Uterus (tissue), 4 donors: Measurements from ENCODE around the gene TRUB2. TPM values are rescaled to one million over a fixed set of nuclear protein-coding genes. Genes with fewer than 3 reads are reported as not detected.

ENCODE experiments used
- DNase-seq, 2 donors: peaks; one replicate each; pipeline ENCODE4 v3.0.0-alpha.2; 2019 to 2020
- H3K27ac ChIP-seq, 2 donors: fragments of 200-600 bp; sonication (generic); 1 replicate in 1 of 2; 2 replicates in 1 of 2; pipeline ENCODE4 v1.5.1; 2016 to 2018
- H3K27me3 ChIP-seq, 2 donors: fragments of 200-600 bp; sonication (generic); one replicate each; pipeline ENCODE4 v1.5.1; 2018 to 2019; ENCODE audit warnings: control low read depth in 1 of 2
- H3K36me3 ChIP-seq, 2 donors: fragments of 200-600 bp; sonication (generic); one replicate each; pipeline ENCODE4 v1.5.1; 2019; ENCODE audit warnings: control low read depth in 1 of 2
- H3K4me1 ChIP-seq, 2 donors: fragments of 200-600 bp; sonication (generic); one replicate each; pipeline ENCODE4 v1.5.1; 2018 to 2019; ENCODE audit warnings: control low read depth in 1 of 2
- H3K4me3 ChIP-seq, 2 donors: fragments of 200-600 bp; sonication (generic); 1 replicate in 1 of 2; 2 replicates in 1 of 2; pipeline ENCODE4 v1.5.1; 2018 to 2019; ENCODE audit warnings: mild to moderate bottlenecking in 1 of 2
- H3K9me3 ChIP-seq, 2 donors: fragments of 200-600 bp; sonication (generic); one replicate each; pipeline ENCODE4 v1.5.1; 2019; ENCODE audit warnings: control low read depth in 1 of 2
- POLR2A ChIP-seq, 2 donors: fragments of 450-650 bp; IDR thresholded peaks; one replicate each; pipeline ENCODE4 v1.6.1; 2016; ENCODE audit warnings: antibody characterized with exemption in 2 of 2, mild to moderate bottlenecking in 1 of 2, moderate library complexity in 1 of 2
- intact Hi-C: fragments of 100-400 bp; cut with DNase I; formaldehyde crosslinking; loops from one replicate; pipeline ENCODE4 v1.15.1; 2023; ENCODE audit warnings: low total_unique reads
- total RNA-seq, 4 donors: library from RNA; depleted of rRNA in 3 of 4; stranded (reverse); fragments of >200 nt in 3 of 4; gene quantifications; one replicate each; pipeline versions ENCODE4 v1.1.0 to v1.2.4, GENCODE V29; 2014 to 2023
- TF ChIP-seq, protein P1 (sequence below), 4 experiments: fragments of 200-600 bp in 2 of 4; fragments of 450-650 bp in 2 of 4; sonication (generic) in 2 of 4; IDR thresholded peaks; one replicate each; pipeline ENCODE4 v1.5.1; 2016 to 2019; ENCODE audit warnings: antibody characterized with exemption in 4 of 4, mild to moderate bottlenecking in 2 of 4, moderate library complexity in 1 of 4
- donor health status: DM: yes; HTN: yes; CAD: no.

The TRUB2 gene
- total RNA-seq, 4 donors from 2014 or later: 0.29 to 14.0 (median 9.7) TPM

DNA sequence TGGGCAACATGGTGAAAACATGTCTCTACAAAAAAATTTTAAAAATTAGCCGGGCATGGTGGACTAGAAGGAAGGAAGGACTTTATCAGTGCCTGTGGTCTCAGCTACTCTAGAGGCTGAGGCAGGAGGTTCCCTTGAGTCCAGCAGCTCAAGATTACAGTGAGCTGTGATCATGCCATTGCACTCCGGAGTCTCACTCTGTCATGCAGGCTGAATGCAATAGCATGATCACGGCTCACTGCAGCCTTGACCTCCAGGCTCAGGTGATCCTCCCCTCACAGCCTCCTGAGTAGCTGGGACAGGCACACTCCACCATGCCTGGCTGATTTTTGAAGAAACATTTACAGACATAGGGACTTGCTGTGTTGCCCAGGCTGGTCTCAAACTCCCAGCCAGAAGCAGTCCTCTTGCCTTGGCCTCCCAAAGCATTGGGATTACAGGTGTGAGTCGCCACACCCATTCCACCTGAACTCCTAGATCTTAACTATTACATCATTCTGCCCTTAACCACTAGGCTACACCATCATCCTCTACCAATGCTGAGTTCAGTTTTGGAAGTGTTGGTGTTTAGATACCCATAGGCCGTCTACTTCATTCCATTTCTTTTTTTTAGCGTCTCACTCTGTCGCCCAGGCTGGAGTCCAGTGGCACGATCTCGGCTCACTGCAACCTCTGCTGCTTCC lies 46.9 kb upstream of the TRUB2 start:
- Histone ChIP-seq H3K36me3 (no peaks in the 10 kb centered on the region), H3K9me3 (no peaks in the 10 kb centered on the region), H3K27ac (no peak overlapping the region), H3K27me3 (no peaks in the 10 kb centered on the region), H3K4me1 (peaks cover 5 to 13% of the 10 kb centered on the region in 2 donors), H3K4me3 (no peak overlapping the region)
- DNase-seq: no peak
- intact Hi-C loops: no loop called here
- TF ChIP-seq, protein P1, sequence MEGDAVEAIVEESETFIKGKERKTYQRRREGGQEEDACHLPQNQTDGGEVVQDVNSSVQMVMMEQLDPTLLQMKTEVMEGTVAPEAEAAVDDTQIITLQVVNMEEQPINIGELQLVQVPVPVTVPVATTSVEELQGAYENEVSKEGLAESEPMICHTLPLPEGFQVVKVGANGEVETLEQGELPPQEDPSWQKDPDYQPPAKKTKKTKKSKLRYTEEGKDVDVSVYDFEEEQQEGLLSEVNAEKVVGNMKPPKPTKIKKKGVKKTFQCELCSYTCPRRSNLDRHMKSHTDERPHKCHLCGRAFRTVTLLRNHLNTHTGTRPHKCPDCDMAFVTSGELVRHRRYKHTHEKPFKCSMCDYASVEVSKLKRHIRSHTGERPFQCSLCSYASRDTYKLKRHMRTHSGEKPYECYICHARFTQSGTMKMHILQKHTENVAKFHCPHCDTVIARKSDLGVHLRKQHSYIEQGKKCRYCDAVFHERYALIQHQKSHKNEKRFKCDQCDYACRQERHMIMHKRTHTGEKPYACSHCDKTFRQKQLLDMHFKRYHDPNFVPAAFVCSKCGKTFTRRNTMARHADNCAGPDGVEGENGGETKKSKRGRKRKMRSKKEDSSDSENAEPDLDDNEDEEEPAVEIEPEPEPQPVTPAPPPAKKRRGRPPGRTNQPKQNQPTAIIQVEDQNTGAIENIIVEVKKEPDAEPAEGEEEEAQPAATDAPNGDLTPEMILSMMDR (IDR thresholded peaks at IDR 0.05): no peak
- no peak for TF ChIP-seq POLR2A (IDR thresholded peaks at IDR 0.05)

DNA sequence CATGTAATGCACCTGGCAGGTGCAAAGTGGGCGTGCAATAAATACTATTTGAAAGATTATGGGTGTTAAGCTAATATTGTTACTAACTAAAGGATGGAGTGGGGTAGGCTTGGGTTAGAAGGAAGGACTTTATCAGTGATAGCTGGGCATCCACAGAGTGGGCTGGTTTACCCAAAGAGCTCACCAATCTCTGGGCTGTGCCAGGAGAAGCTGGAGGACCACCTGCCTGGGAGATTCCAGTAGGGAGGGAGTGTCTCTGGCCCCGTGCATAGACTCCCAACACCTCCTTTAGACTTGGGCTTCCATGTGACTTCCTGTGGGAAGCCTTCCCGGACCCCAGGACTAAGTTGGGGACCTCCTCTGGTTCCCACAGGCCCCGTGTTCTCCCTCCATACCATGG lies 43.3 kb upstream of the TRUB2 start:
- TF ChIP-seq POLR2A (IDR thresholded peaks at IDR 0.05): no peak
- H3K9me3 ChIP-seq: no peaks in the 10 kb centered on the region
- intact Hi-C loops: no loop called here
- peak overlapping the region in 1 of 2 donors; percentile 74 for H3K27ac ChIP-seq
- peaks cover 0 to 7% of the 10 kb centered on the region in 2 donors for H3K4me1 ChIP-seq
- no peak overlapping the region for H3K4me3 ChIP-seq
- DNase-seq: no peak
- no peaks in the 10 kb centered on the region for H3K36me3 ChIP-seq
- H3K27me3 ChIP-seq: no peaks in the 10 kb centered on the region

DNA sequence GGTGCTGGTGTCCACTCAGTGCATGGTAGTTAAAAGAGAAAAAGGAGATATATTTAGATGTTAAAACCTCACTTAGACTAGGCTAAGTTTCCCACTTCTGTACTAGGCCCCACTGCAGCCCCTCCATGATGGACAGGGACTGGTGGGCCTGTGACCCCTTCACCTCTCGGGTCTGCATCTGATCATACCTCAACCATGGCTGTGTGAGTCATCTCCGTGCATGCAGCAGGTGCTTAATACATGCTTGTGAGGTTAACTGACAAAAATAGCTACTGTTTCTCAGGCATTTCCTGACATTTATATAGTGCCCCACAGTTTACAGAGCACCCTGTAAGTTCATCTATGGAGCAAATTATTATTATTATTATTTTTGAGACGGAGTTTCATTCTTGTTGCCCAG lies 40.5 kb upstream of the TRUB2 start:
- DNase-seq: no peak
- peaks cover 0 to 7% of the 10 kb centered on the region in 2 donors for H3K4me1 ChIP-seq
- no peak overlapping the region for H3K4me3 ChIP-seq
- peak overlapping the region; percentile 46 to 77 for H3K27ac ChIP-seq
- intact Hi-C loops: no loop called here
- TF ChIP-seq, protein P1 (IDR thresholded peaks at IDR 0.05): no peak
- TF ChIP-seq POLR2A (IDR thresholded peaks at IDR 0.05): no peak
- no peaks in the 10 kb centered on the region for H3K9me3 ChIP-seq
- no peaks in the 10 kb centered on the region for H3K27me3 ChIP-seq
- H3K36me3 ChIP-seq: no peaks in the 10 kb centered on the region

DNA sequence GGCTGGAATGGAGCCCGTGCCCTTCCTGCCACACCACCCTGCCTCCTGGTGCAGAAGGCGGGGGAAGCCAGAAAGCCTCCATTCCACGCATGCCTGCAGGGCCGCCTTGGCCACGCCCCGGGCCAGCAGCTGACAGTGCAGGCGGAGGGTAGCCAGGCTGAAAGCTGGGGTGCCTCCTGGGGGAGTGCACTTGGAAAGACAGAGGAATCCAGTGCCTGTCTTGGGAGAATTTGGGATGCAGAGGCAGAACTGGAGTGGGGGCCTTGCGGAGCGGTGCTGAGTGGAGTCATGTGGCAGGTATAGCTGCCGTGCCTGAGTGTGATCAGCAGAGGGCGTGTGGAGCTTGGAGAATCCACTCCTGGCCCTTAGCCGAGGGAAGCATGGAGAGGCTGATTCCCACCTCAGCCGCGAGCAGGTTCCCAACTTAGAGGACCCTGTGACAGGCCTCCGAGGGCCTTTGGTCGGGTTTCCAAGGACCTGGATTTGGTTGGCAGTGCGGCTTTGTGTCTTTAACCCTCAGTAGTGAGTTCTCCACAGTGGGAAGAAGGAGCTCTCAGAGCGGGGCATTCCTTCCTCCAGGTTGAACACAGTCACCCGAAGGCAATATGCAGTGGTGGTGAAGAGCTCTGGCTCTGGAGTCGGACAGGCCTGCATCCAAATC lies 39.9 kb upstream of the TRUB2 start:
- Histone ChIP-seq H3K4me3 (peak overlapping the region; percentile 16 to 24), H3K36me3 (no peaks in the 10 kb centered on the region), H3K27ac (peak overlapping the region; percentile 46 to 77), H3K4me1 (peaks cover 0 to 7% of the 10 kb centered on the region in 2 donors), H3K27me3 (no peaks in the 10 kb centered on the region), H3K9me3 (no peaks in the 10 kb centered on the region)
- intact Hi-C loops: no loop called here
- peak; percentile 85 to 87 for DNase-seq
- TF ChIP-seq, protein P1 (IDR thresholded peaks at IDR 0.05): peak; percentile 76 to 95 (median 90)
- no peak for TF ChIP-seq POLR2A (IDR thresholded peaks at IDR 0.05)

GRCh38 chr9:128361296-128361985 lies 39.2 kb upstream of the TRUB2 start:
- no peaks in the 10 kb centered on the region for H3K27me3 ChIP-seq
- H3K36me3 ChIP-seq: no peaks in the 10 kb centered on the region
- peak overlapping the region; percentile 46 to 77 for H3K27ac ChIP-seq
- no peak for DNase-seq
- H3K4me1 ChIP-seq: peaks cover 0 to 7% of the 10 kb centered on the region in 2 donors
- TF ChIP-seq, protein P1 (IDR thresholded peaks at IDR 0.05): no peak
- TF ChIP-seq POLR2A (IDR thresholded peaks at IDR 0.05): no peak
- no peak overlapping the region for H3K4me3 ChIP-seq
- H3K9me3 ChIP-seq: no peaks in the 10 kb centered on the region
- intact Hi-C loops: no loop called here
